Suprapubic skin (tissue), 4 donors: ENCODE results near the gene C11orf21. TPM values are rescaled to one million over a fixed set of nuclear protein-coding genes. Genes with fewer than 3 reads are reported as not detected.

Source experiments
- DNase-seq, 2 donors: peaks; one replicate each; pipeline ENCODE4 v3.0.0-alpha.2; 2019; ENCODE audit warnings: low spot score in 2 of 2
- H3K27ac ChIP-seq: fragments of 200-600 bp; sonication (generic); one replicate; pipeline ENCODE4 v1.5.1; 2019
- H3K27me3 ChIP-seq: fragments of 200-600 bp; sonication (generic); one replicate; pipeline ENCODE4 v1.5.1; 2019
- H3K36me3 ChIP-seq: fragments of 200-600 bp; sonication (generic); one replicate; pipeline ENCODE4 v1.5.1; 2019
- H3K4me1 ChIP-seq: fragments of 200-600 bp; sonication (generic); one replicate; pipeline ENCODE4 v1.5.1; 2019
- H3K4me3 ChIP-seq: fragments of 200-600 bp; sonication (generic); one replicate; pipeline ENCODE4 v1.5.1; 2019; ENCODE audit warnings: mild to moderate bottlenecking
- H3K9me3 ChIP-seq: fragments of 200-600 bp; sonication (generic); one replicate; pipeline ENCODE4 v1.5.1; 2019
- EP300 ChIP-seq: sonication (generic); formaldehyde crosslinking; IDR thresholded peaks from one replicate; pipeline ENCODE4 v1.6.1; 2017; ENCODE audit warnings: antibody characterized with exemption
- POLR2A ChIP-seq, 2 donors: fragments of 450-650 bp; IDR thresholded peaks; one replicate each; pipeline ENCODE4 v1.6.1; 2017; ENCODE audit warnings: antibody characterized with exemption in 2 of 2, mild to moderate bottlenecking in 2 of 2, moderate library complexity in 2 of 2
- POLR2AphosphoS5 ChIP-seq, 3 donors: sonication (generic); formaldehyde crosslinking; IDR thresholded peaks; one replicate each; pipeline ENCODE4 v1.6.1; 2017; ENCODE audit warnings: antibody characterized with exemption in 3 of 3
- WGBS: methylation state at CpG from one replicate; pipeline ENCODE4 v1.1.5; 2018; 5-methylcytosine and 5-hydroxymethylcytosine counted together
- total RNA-seq, 4 donors: library from RNA; depleted of rRNA; stranded (reverse); fragments of >200 nt; gene quantifications; one replicate each; pipeline ENCODE4 v1.1.0, GENCODE V29; 2016
- TF ChIP-seq, protein P1 (sequence below), 2 donors: fragments of 200-600 bp in 1 of 2; fragments of 450-650 bp in 1 of 2; sonication (generic) in 1 of 2; IDR thresholded peaks; one replicate each; pipeline ENCODE4 v1.5.1; 2016 to 2019; ENCODE audit warnings: antibody characterized with exemption in 2 of 2, mild to moderate bottlenecking in 1 of 2, moderate library complexity in 1 of 2

The C11orf21 gene
- total RNA-seq, 4 donors from 2014 or later: 1.2 to 2.5 TPM; not detected in 2

DNA sequence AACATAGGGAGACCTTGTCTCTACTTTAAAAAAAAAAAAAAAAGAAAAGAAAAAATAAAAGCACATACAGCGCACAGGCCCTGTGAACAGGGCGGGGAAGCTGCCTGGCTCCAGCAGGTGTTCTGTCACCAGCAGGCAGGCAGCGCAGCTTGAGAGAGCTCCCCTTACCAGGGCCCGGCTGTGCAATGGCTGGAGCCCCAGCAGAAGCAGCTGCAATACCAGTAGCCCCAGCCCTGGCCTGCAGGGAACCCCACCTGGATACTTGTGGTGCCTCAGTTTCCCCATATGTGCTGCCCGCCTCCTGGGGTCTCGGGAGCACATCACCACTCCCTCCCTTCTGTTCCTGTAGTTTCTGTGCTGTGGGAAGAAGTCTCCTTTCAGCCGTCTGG lies 12.4 kb upstream of the C11orf21 start:
- 88% methylated on average over 7 of the region's 7 CpGs for WGBS
- TF ChIP-seq POLR2AphosphoS5 (IDR thresholded peaks at IDR 0.05) (no peak), EP300 (no peak), POLR2A (IDR thresholded peaks at IDR 0.05) (no peak)
- TF ChIP-seq, protein P1, sequence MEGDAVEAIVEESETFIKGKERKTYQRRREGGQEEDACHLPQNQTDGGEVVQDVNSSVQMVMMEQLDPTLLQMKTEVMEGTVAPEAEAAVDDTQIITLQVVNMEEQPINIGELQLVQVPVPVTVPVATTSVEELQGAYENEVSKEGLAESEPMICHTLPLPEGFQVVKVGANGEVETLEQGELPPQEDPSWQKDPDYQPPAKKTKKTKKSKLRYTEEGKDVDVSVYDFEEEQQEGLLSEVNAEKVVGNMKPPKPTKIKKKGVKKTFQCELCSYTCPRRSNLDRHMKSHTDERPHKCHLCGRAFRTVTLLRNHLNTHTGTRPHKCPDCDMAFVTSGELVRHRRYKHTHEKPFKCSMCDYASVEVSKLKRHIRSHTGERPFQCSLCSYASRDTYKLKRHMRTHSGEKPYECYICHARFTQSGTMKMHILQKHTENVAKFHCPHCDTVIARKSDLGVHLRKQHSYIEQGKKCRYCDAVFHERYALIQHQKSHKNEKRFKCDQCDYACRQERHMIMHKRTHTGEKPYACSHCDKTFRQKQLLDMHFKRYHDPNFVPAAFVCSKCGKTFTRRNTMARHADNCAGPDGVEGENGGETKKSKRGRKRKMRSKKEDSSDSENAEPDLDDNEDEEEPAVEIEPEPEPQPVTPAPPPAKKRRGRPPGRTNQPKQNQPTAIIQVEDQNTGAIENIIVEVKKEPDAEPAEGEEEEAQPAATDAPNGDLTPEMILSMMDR (IDR thresholded peaks at IDR 0.05): no peak
- H3K27me3 ChIP-seq: no peaks in the 10 kb centered on the region
- H3K4me3 ChIP-seq: no peak overlapping the region
- no peaks in the 10 kb centered on the region for H3K36me3 ChIP-seq
- H3K4me1 ChIP-seq: peaks cover 33% of the 10 kb centered on the region
- H3K27ac ChIP-seq: peak overlapping the region; percentile 62
- DNase-seq: no peak
- no peaks in the 10 kb centered on the region for H3K9me3 ChIP-seq

DNA sequence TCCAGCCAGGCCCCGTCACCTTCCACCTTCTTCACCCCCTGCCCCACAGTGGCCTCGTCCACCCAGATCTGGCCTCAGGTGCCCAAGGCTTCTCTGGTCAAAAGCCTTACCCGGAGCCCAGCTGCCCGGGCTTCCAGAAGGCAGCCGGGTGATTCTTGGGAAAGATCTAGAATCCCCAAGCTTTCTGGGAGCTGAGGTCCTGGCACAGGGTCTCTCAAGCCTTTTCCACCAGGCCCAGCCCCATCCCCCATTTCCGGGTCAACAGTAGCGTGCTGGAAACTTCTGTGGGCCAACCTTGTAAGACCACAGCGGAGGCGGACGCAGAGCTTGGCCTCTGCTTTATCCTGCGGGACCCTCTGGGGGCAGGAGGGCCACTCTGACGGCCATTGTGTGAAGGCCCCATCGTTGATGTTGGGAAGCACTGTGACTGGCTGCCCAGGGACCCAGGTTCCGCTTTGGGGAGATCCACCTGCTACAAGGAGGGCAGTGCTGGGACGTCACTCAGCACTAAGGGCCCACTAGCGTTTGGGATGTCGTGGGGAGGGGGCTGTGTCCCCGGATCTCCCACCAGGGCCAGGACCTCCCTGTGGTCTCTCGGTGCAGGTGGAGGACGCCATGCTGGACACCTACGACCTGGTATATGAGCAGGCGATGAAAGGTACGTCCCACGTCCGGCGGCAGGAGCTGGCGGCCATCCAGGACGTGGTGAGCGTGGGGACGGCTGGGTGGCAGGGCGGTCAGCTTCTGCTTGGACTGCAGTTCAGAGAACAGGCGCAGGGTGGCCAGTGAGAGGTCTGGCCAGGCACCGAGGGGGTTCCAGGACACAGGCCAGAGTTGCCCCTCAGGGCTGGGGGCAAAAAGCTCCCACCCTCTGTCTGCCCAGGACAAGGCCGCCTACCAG lies 11.6 kb upstream of the C11orf21 start:
- peak overlapping the region; percentile 54 for H3K27ac ChIP-seq
- 92% methylated on average over 25 of the region's 34 CpGs for WGBS
- H3K9me3 ChIP-seq: no peaks in the 10 kb centered on the region
- no peak overlapping the region for H3K4me3 ChIP-seq
- peaks cover 33% of the 10 kb centered on the region for H3K4me1 ChIP-seq
- TF ChIP-seq EP300 (no peak), POLR2AphosphoS5 (IDR thresholded peaks at IDR 0.05) (no peak), POLR2A (IDR thresholded peaks at IDR 0.05) (no peak)
- TF ChIP-seq, protein P1 (IDR thresholded peaks at IDR 0.05): no peak
- DNase-seq: peak; percentile 64 to 77
- H3K27me3 ChIP-seq: no peaks in the 10 kb centered on the region
- H3K36me3 ChIP-seq: no peaks in the 10 kb centered on the region

DNA sequence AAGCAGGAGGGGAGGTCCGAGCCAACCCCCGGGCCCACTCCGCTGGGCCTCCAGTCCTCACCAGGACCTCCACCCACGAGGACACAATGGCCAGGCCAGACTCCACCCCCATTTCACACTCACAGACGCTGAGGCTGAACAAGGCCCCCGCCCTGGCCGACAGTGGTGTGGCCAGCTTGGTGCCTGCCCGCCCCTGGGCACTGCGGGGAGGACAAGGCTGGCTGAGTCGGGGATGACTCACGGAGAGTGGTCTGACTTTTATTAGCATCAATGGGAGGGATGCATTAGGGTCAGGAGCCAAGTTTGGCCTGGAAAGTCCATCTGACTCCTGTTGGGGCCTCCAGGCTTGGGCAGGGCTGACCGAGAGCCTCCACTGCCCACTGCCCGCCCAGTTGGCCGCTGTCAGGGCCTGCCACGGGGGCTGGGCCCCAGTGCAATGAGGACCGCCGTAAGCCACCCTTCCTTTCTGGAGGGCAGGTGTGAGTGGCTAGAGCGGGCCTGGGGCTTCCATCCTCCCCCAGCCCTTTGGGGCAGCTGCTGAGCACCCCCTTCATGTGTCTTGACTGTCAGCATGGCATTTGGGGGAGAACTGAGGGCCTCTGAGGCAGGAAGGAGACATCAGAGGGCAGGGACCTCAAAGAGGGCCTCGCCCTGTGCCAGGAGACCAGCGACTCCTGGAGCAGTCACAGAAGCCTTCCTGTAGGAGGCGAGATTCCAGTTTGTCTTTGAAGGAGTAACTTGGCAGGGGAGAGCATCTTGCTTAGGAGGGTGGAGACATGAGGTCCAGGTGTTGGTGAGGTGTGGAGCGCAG lies 10.7 kb upstream of the C11orf21 start:
- WGBS: 75% methylated on average over 8 of the region's 22 CpGs
- H3K4me3 ChIP-seq: no peak overlapping the region
- H3K4me1 ChIP-seq: peaks cover 34% of the 10 kb centered on the region
- TF ChIP-seq, protein P1 (IDR thresholded peaks at IDR 0.05): no peak
- TF ChIP-seq POLR2AphosphoS5 (IDR thresholded peaks at IDR 0.05): no peak
- TF ChIP-seq POLR2A (IDR thresholded peaks at IDR 0.05): no peak
- no peak for TF ChIP-seq EP300
- H3K9me3 ChIP-seq: no peaks in the 10 kb centered on the region
- DNase-seq: peak; percentile 70 to 80
- no peaks in the 10 kb centered on the region for H3K27me3 ChIP-seq
- H3K27ac ChIP-seq: peak overlapping the region; percentile 54
- H3K36me3 ChIP-seq: no peaks in the 10 kb centered on the region

DNA sequence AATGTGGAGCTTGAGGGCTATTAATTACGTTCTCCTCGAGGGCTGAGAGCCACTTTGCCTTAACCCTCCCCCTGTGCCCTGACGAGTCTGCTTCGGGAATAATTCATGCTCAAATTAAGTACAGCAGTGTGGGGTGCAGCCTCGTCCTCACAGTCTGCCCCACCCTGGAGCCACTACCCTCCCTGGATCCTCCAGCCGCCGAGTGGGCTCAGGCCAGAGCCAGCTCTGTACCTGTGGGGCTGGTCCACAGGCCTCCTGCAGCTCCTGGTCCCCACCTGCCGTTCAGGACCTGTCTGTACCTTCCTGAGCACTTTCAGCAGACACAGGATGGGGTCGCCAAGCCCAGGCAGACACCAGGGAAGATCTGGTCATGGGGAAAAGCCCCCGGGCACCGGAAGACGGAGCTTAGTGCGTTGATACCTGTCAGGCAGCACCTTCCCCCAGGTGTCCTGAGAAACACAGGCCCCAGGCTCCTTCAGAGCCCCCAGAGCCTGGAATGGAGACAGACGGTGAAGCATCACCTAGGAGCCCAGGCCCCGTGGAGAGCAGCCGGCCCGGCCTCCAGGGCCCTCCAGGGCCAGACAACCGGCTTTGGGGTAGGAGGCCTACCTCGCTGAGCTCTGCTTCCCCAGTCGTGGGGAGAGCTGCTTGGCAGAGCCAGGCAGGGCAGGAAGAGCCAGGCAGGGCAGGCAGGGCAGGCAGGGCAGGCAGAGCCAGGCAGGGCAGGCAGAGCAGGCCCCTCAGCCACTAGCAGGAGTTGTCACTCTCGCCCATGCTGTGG lies 9.8 kb upstream of the C11orf21 start:
- peak in 1 of 2 donors; percentile 72 for DNase-seq
- Histone ChIP-seq H3K27ac (peak overlapping the region; percentile 54), H3K36me3 (no peaks in the 10 kb centered on the region), H3K9me3 (no peaks in the 10 kb centered on the region), H3K4me3 (no peak overlapping the region), H3K27me3 (no peaks in the 10 kb centered on the region), H3K4me1 (peaks cover 42% of the 10 kb centered on the region)
- WGBS: 49% methylated on average over 3 of the region's 21 CpGs
- TF ChIP-seq POLR2AphosphoS5 (IDR thresholded peaks at IDR 0.05): no peak
- TF ChIP-seq EP300: no peak
- TF ChIP-seq, protein P1 (IDR thresholded peaks at IDR 0.05): no peak
- no peak for TF ChIP-seq POLR2A (IDR thresholded peaks at IDR 0.05)
